Coronary artery (tissue), 2 donors: ENCODE results near the gene HPN.
"Not testable (repeated sequence)": the region's sequence is repeated elsewhere in the genome, so short reads cannot be mapped to it uniquely, and the experiment has no call there.

ENCODE experiments used
- DNase-seq: peaks from one replicate; pipeline ENCODE4 v3.0.0-alpha.2; 2017; ENCODE audit warnings: low spot score
- H3K27ac ChIP-seq, 2 donors: fragments of 200-600 bp; sonication (generic); one replicate each; pipeline ENCODE4 v1.5.1; 2016 to 2019
- H3K4me3 ChIP-seq: fragments of 200-600 bp; sonication (generic); 2 replicates; pipeline ENCODE4 v1.5.1; 2016; ENCODE audit warnings: mild to moderate bottlenecking, moderate library complexity
- TF ChIP-seq, protein P1 (sequence below): fragments of 200-600 bp; sonication (generic); IDR thresholded peaks from one replicate; pipeline ENCODE4 v1.5.1; 2019; ENCODE audit warnings: antibody characterized with exemption

The HPN gene

DNA sequence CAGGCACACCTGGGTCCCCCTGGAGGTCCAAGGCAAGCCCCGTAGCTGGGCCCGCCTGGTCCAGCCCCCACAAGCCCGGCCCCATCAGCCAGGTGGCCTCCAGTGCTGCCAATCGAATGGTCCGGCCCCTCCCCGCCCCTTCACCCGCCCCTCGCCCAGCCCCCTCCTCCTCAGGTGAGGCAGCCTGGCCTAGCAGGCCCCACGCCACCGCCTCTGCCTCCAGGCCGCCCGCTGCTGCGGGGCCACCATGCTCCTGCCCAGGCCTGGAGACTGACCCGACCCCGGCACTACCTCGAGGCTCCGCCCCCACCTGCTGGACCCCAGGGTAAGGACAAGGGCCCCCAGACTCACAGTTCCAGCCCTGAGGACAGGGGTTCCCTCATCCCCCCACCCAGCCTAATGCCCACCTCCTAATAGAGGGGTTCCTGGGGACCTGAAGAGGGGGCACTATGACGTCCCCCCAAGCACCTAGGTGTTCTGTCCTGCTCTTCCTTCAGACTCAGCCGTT lies at the start of gene HPN:
Gene HPN, plus strand, starts transcription at position 174 of the 508 bp plus-strand sequence. CDS start 786 bp downstream, outside the sequence.
- Histone ChIP-seq H3K27ac (peak within 1 kb of the TSS in 1 of 2 donors; percentile 77), H3K4me3 (peak within 1 kb of the TSS; percentile 52)
- no peak for DNase-seq
- TF ChIP-seq, protein P1, sequence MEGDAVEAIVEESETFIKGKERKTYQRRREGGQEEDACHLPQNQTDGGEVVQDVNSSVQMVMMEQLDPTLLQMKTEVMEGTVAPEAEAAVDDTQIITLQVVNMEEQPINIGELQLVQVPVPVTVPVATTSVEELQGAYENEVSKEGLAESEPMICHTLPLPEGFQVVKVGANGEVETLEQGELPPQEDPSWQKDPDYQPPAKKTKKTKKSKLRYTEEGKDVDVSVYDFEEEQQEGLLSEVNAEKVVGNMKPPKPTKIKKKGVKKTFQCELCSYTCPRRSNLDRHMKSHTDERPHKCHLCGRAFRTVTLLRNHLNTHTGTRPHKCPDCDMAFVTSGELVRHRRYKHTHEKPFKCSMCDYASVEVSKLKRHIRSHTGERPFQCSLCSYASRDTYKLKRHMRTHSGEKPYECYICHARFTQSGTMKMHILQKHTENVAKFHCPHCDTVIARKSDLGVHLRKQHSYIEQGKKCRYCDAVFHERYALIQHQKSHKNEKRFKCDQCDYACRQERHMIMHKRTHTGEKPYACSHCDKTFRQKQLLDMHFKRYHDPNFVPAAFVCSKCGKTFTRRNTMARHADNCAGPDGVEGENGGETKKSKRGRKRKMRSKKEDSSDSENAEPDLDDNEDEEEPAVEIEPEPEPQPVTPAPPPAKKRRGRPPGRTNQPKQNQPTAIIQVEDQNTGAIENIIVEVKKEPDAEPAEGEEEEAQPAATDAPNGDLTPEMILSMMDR = no peak

DNA sequence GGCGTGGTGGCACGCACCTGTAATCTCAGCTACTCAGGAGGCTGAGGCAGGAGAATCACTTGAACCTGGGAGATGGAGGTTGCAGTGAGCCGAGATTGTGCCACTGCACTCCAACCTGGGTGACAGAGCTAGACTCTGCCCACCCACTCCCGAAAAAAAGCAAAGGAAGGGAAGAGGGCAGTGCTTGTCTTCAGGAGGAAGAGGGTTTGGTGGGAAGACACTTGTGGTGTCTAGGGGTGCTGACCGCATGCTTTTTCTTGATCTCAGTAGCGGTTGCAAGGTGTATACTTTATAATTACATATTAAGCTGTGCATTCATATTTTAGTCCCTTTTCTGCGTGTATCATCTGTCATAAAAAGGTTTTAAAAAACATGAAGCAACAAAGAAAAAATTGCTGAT lies 48.9 kb upstream of the HPN start:
- not testable (repeated sequence) for H3K4me3 ChIP-seq, DNase-seq, H3K27ac ChIP-seq

DNA sequence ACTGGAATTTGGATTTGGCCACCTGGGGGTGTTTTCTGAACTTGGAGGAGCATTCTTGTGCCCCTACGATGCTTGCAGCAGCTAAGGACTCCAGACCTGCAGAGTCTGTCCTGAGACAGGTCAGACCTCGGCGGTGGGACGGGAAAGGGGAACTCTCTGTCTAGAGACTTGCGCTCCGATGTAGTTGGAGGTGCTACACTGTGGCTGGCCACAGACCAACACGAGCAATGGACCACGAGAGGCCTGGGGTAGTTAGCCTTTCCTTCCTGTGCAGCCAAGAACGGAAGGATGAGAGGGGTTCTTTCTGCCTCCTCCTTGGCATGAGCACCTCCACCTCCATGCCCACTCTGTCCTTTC lies 47.3 kb upstream of the HPN start:
- DNase-seq = no peak
- peak overlapping the region in 1 of 2 donors; percentile 77 for H3K27ac ChIP-seq
- TF ChIP-seq, protein P1 = no peak
- H3K4me3 ChIP-seq = no peak overlapping the region

DNA sequence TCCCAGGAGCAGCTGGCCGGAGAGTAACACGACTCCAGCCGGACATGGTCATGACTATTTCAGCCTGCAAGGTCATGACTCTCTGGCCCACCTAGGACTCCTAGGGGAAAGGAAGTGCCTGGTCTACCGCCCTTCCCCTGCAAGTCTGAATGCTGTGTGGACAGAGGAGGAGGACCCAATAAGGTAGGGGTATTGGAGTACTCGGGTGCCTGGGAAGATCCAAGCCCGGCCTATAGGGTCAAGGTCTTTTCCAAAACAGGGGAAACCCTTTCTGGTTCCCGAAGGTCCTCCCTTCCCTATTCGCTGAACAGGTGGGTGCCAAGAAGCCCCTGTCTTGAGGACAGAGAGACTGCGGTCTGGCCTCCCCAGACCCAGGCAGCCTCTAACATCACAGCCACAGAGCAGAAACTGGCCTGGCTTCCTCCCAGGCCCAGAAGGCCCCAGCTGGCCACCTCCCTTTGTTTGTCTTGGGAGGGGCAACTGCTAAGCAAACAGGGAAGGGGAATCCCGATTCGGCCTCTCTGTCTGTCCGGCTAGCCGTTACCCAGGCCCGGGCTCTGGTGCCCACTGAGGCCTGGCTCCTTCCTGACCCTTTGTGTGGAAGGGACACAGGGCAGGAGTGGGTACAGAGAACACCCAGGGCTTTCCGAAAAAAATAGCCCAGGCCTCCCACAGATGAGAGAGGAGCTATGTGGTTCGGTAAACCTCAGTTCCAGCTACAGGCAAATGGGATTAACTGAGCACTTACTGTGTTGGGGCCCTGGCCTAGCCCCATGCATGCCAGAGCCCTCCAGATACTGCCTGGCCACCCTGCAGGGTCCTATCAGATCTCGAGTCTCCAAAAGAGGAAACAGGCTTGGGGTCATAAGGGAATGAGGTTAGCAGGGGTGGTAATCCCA lies 46.6 kb upstream of the HPN start:
- DNase-seq = no peak
- TF ChIP-seq, protein P1 = no peak
- peak overlapping the region; percentile 42 to 77 for H3K27ac ChIP-seq

DNA sequence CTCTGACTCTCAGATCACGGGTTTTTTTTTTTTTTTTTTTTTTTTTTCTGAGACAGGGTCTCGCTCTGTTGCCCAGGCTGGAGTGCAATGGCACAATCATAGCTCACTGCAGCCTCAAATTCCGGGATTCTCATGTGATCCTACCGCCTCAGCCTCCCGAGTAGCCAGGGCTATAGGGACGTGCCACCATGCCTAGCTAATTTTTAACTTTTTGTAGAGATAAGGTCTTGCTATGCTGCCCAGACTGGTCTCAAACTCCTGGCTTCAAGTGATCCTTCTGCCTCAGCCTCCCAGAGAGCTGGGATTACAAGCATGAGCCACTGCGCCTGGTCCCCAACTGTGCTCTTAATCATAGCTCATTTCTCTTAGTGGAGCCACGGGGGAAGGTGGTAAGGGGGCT lies 46.0 kb upstream of the HPN start:
- DNase-seq = no peak
- TF ChIP-seq, protein P1 = no peak
- Histone ChIP-seq H3K4me3 (no peak overlapping the region), H3K27ac (peak overlapping the region; percentile 34 to 42)

More for the DNA sequence above, 46.6 kb upstream of the HPN start:
- H3K4me3 ChIP-seq = no peak overlapping the region

DNA sequence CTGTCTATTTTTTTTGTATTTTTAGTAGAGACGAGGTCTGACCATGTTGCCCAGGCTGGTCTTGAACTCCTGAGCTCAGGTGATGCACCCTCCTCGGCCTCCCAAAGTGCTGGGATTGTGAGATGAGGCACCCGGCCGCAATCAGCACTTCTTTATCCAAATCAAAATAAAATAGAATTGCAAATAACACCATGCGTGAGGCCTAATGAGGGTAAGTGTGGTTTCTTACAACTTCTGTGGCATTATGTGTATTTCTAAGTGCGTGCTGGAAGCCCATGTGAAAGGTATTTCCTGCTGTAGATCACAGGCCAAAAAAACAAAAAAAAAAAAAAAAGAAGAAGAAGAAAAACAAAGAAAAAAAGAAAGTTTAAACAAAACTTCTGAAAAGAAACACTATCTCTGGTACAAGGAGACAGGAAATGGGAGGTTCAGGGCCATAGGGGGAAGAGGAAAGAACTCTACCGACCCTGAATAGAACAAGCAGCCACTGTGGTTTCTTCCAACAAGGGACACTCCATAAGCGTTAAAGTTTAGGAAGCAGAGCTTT lies 44.4 kb upstream of the HPN start:
- no peak for DNase-seq
- H3K27ac ChIP-seq = peak overlapping the region in 1 of 2 donors; percentile 54
- TF ChIP-seq, protein P1 = no peak
- H3K4me3 ChIP-seq = no peak overlapping the region

DNA sequence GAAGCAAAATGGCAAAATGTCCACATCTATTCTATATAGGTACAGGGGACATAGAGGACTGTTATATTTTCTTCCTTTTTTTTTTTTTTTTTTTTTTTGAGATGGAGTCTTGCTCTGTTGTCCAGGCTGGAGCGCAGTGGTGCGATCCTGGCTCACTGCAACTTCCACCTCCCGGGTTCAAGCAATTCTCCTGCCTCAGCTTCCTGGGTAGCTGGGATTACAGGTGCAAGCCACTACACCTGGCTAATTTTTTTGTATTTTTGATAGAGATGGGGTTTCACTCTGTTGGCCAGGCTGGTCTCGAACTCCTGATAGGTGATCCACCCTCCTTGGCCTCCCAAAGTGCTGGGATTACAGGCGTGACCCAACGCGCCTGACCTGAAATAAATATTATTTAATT lies 43.3 kb upstream of the HPN start:
- H3K27ac ChIP-seq, DNase-seq, H3K4me3 ChIP-seq: not testable (repeated sequence)
